OCI-LY7 (cell line): ENCODE measurements around the gene KLF3.

Source experiments
- CTCF ChIP-seq: fragments of 200-600 bp; sonication (generic); conservative IDR thresholded peaks from 2 replicates; pipeline ENCODE4 v1.5.1; 2014; ENCODE audit warnings: mild to moderate bottlenecking, antibody characterized with exemption, low read length, moderate library complexity, mixed read lengths
- EZH2phosphoT487 ChIP-seq: fragments of 200-600 bp; sonication (generic); IDR thresholded peaks from 2 replicates; pipeline ENCODE4 v1.6.1; 2018; ENCODE audit warnings: low read depth, borderline replicate concordance, mild to moderate bottlenecking, mixed run types, antibody characterized with exemption, low read length, moderate library complexity, mixed read lengths

DNA sequence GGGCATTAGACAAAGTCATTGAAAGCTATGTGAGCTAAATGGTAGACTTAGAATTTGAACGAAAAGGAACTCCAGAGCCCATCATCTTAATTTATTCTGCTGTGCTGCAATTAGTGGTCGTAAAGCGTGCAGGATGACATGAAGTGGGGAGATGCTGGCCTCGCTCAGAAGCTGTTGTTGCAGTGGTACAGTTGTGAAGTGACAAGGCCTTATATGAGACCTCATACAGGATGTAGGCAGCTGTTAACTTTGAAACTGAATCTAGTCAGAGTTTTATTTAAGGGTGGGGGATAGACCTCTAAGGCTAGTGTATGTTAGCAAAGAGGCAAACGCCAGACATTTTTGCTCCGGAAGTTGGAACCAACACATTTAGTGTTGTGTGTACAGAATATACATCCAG is 13.4 kb downstream of the KLF3 start:
- TF ChIP-seq CTCF = no peak
- no peak for TF ChIP-seq EZH2phosphoT487
